HepG2 (cell line): ENCODE results near the gene FLVCR1. TPM values are rescaled to one million over a fixed set of nuclear protein-coding genes. Genes with fewer than 3 reads are reported as not detected.
"Not testable (repeated sequence)": the region's sequence is repeated elsewhere in the genome, so short reads cannot be mapped to it uniquely, and the experiment has no call there.

Experiments
- ATAC-seq: fragments of 200-7000 bp; cut with Tn5 transposase; 3 replicates; pipeline ENCODE4 v1.9.1; 2020; ENCODE audit warnings: mild to moderate bottlenecking, moderate library complexity
- BruUV-seq: library from RNA; stranded (reverse); fragments of 400-500 nt; replicated peaks from 2 replicates; lab custom pipeline; 2021; lab: Mats Ljungman, UMichigan
- CTCF ChIA-PET: fragments of 300-600 bp; formaldehyde crosslinking; extraction: SDS; loops from one replicate; lab custom pipeline; 2021; ENCODE audit warnings: low total read pairs, inconsistent platforms, low intra/inter-chr PET ratio; lab: Yijun Ruan, JAX
- POLR2A ChIA-PET: fragments of 350-600 bp; sonication (Branson Sonifier 250); formaldehyde crosslinking; loops from one replicate; lab custom pipeline; 2020; ENCODE audit warnings: antibody characterized with exemption, inconsistent platforms; lab: Yijun Ruan, JAX
- DNase-seq: peaks from one replicate; pipeline ENCODE4 v3.0.0-alpha.2; 2015; ENCODE audit warnings: low spot score
- FAIRE-seq: peaks from 3 replicates; lab custom pipeline; 2011; peaks lifted over from hg19 to GRCh38; lab: Jason Lieb, UNC
- H2AFZ ChIP-seq: one replicate; pipeline ENCODE4 v1.6.1; 2011; ENCODE audit warnings: low read length, inconsistent platforms
- H3K27ac ChIP-seq: fragments of 300-600 bp; 3 replicates; pipeline ENCODE4 v1.8.0; 2011; ENCODE audit warnings: mixed run types, mild to moderate bottlenecking, mixed read lengths, low read length, inconsistent platforms; ENCODE audit not compliant: insufficient read depth; ENCODE audit errors: extremely low read length
- H3K27me3 ChIP-seq, 2 experiments: fragments of 200-600 bp in 1 of 2; 2 replicates in 1 of 2; 3 replicates in 1 of 2; pipeline versions ENCODE4 v1.6.0 to v1.8.0; 2011; ENCODE audit warnings: low read length in 2 of 2, mild to moderate bottlenecking in 2 of 2, moderate library complexity in 2 of 2, inconsistent platforms in 1 of 2; ENCODE audit not compliant: insufficient read depth in 2 of 2, control insufficient read depth in 1 of 2
- H3K36me3 ChIP-seq, 2 experiments: fragments of 200-600 bp in 1 of 2; replicated peaks in 1 of 2; 2 replicates in 1 of 2; 3 replicates in 1 of 2; pipeline versions ENCODE4 v1.5.1 to v1.8.0; 2011; ENCODE audit warnings: low read length in 2 of 2, inconsistent platforms in 1 of 2; ENCODE audit not compliant: insufficient read depth in 2 of 2, control insufficient read depth in 1 of 2
- H3K4me1 ChIP-seq: 2 replicates; pipeline ENCODE4 v1.5.1; 2012; ENCODE audit warnings: low read length, inconsistent platforms; ENCODE audit not compliant: insufficient read depth
- H3K4me2 ChIP-seq: 2 replicates; pipeline ENCODE4 v1.6.0; 2011; ENCODE audit warnings: low read depth, low read length, inconsistent platforms
- H3K4me3 ChIP-seq, 3 experiments: fragments of 200-600 bp in 1 of 3; sonication (generic), shearing (Covaris generic) in 1 of 3; replicated peaks in 1 of 3; 2 replicates each; pipeline ENCODE4 v1.5.1; 2011 to 2016; ENCODE audit warnings: low read length in 3 of 3, inconsistent platforms in 2 of 3, low read depth in 2 of 3, mild to moderate bottlenecking in 2 of 3, control low read depth in 1 of 3, mixed read lengths in 1 of 3; ENCODE audit not compliant: insufficient read depth in 1 of 3
- H3K79me2 ChIP-seq: one replicate; pipeline ENCODE4 v1.6.1; 2011; ENCODE audit warnings: low read length, inconsistent platforms; ENCODE audit not compliant: insufficient read depth
- H3K9ac ChIP-seq: 2 replicates; pipeline ENCODE4 v1.6.0; 2011; ENCODE audit warnings: mild to moderate bottlenecking, low read depth, low read length, inconsistent platforms; ENCODE audit not compliant: insufficient read depth
- H3K9me3 ChIP-seq: 2 replicates; pipeline ENCODE4 v1.5.1; 2012; ENCODE audit warnings: mild to moderate bottlenecking, low read length
- H4K20me1 ChIP-seq: 2 replicates; pipeline ENCODE4 v1.6.0; 2011; ENCODE audit warnings: inconsistent platforms, mild to moderate bottlenecking, low read length, moderate library complexity; ENCODE audit not compliant: insufficient read depth
- ARID5B ChIP-seq: IDR thresholded peaks from 2 replicates; pipeline ENCODE4 v1.4.0; 2020; ENCODE audit warnings: mild to moderate bottlenecking, missing genetic modification reagents
- ATF2 ChIP-seq: sonication (generic); formaldehyde crosslinking; IDR thresholded peaks from 2 replicates; pipeline ENCODE4 v1.4.0; 2020; ENCODE audit warnings: missing genetic modification reagents
- ATF7 ChIP-seq, 2 experiments: fragments of 450-650 bp in 1 of 2; sonication (generic) in 1 of 2; formaldehyde crosslinking in 1 of 2; IDR thresholded peaks; 2 replicates each; pipeline versions ENCODE4 v1.4.0 to v1.6.1; 2016 to 2020; ENCODE audit warnings: antibody characterized with exemption in 1 of 2, mild to moderate bottlenecking in 1 of 2, missing genetic modification reagents in 1 of 2
- CREB1 ChIP-seq, 2 experiments: fragments of 450-650 bp in 1 of 2; IDR thresholded peaks; 2 replicates each; pipeline ENCODE4 v1.6.1; 2016 to 2017; ENCODE audit warnings: control low read depth in 1 of 2, mild to moderate bottlenecking in 1 of 2, missing compliant biosample characterization in 1 of 2, missing genetic modification characterization in 1 of 2
- HNF4A ChIP-seq: sonication (generic); formaldehyde crosslinking; IDR thresholded peaks from 2 replicates; pipeline ENCODE4 v1.4.0; 2020; ENCODE audit warnings: missing genetic modification reagents
- HNF4G ChIP-seq, 2 experiments: sonication (generic) in 1 of 2; formaldehyde crosslinking in 1 of 2; IDR thresholded peaks; 2 replicates each; pipeline versions ENCODE4 v1.4.0 to v1.6.1; 2011 to 2020; ENCODE audit warnings: borderline replicate concordance in 2 of 2, low read depth in 2 of 2, mild to moderate bottlenecking in 2 of 2, low read length in 1 of 2, missing genetic modification reagents in 1 of 2, moderate library complexity in 1 of 2
- TBX2 ChIP-seq: sonication (generic); formaldehyde crosslinking; IDR thresholded peaks from 2 replicates; pipeline ENCODE4 v1.5.0; 2020; ENCODE audit warnings: missing genetic modification reagents, mild to moderate bottlenecking, borderline replicate concordance
- TCF7 ChIP-seq: sonication (generic); IDR thresholded peaks from 2 replicates; pipeline ENCODE4 v1.6.1; 2016; ENCODE audit warnings: antibody characterized with exemption, low read depth
- ZBTB21 ChIP-seq: sonication (generic); formaldehyde crosslinking; IDR thresholded peaks from 2 replicates; pipeline ENCODE4 v1.4.0; 2020; ENCODE audit warnings: missing genetic modification reagents
- ZFY ChIP-seq: sonication (generic); formaldehyde crosslinking; IDR thresholded peaks from 2 replicates; pipeline ENCODE4 v1.4.0; 2020; ENCODE audit warnings: missing genetic modification reagents
- WGBS: methylation state at CpG from one replicate; pipeline ENCODE4 v1.1.6; 2017; ENCODE audit warnings: low lambda C conversion rate; 5-methylcytosine and 5-hydroxymethylcytosine counted together
- in situ Hi-C: cut with HindIII; loops from 2 replicates; pipeline ENCODE4 v1.10.0; 2017; ENCODE audit warnings: low pct_unique_long_range_greater_than_20kb; ENCODE audit not compliant: extremely low pct_ligation_motif_present
- intact Hi-C: fragments of 100-400 bp; cut with micrococcal nuclease; formaldehyde crosslinking; loops from one replicate; pipeline ENCODE4 v1.10.0; 2022; ENCODE audit not compliant: unreplicated experiment
- polyA plus RNA-seq, 8 experiments: library from polyadenylated mRNA; depleted of rRNA in 3 of 8; stranded (reverse) in 7 of 8; unstranded in 1 of 8; fragments of >200 nt; fragmentation: Illumina TruSeq in 4 of 8; extraction: Trizol in 4 of 8; gene quantifications; 2 replicates each; pipeline versions ENCODE4 v1.2.1 to v1.2.3, GENCODE V29; 2011 to 2016; ENCODE audit warnings: low read depth in 4 of 8, missing spikeins in 1 of 8, mixed read lengths in 1 of 8; ENCODE audit not compliant: insufficient read depth in 1 of 8
- total RNA-seq, 5 experiments: library from RNA; depleted of rRNA; stranded (reverse); fragments of >200 nt; fragmentation: Illumina TruSeq; extraction: Trizol; gene quantifications; 2 replicates each; pipeline ENCODE4 v1.2.3, GENCODE V29; 2016; ENCODE audit warnings: low read depth in 1 of 5

The FLVCR1 gene
- total and polyA plus RNA-seq, 2 of the 13 experiments (the other 11 are each of a cell fraction or from before 2014, with no cell fraction given) = 14.8 to 39.8 TPM

GRCh38 chr1:212833211-212834207, 24.6 kb upstream of the FLVCR1 start:
- H2AFZ ChIP-seq; H4K20me1 ChIP-seq; H3K9me3 ChIP-seq; H3K27me3 ChIP-seq; H3K79me2 ChIP-seq; CTCF ChIA-PET; DNase-seq; BruUV-seq; in situ Hi-C loops; H3K36me3 ChIP-seq; intact Hi-C loops; FAIRE-seq; TF ChIP-seq ATF7 (CRISPR knock-in tag; IDR thresholded peaks at IDR 0.05); CREB1 (CRISPR knock-in tag; IDR thresholded peaks at IDR 0.05); HNF4G (CRISPR knock-in tag; IDR thresholded peaks at IDR 0.05; ENCODE audit: borderline replicate concordance, low read depth): not testable (repeated sequence)
- 24% methylated on average over 8 of the region's 8 CpGs for WGBS
- H3K9ac ChIP-seq = peak overlapping the region; percentile 29; the same call in 1 of the 2 replicates
- peak overlapping the region; percentile 55 for H3K27ac ChIP-seq
- peak; percentile 66 for ATAC-seq
- peak overlapping the region; percentile 51 for H3K4me2 ChIP-seq
- TF ChIP-seq ATF7 (IDR thresholded peaks at IDR 0.05) (0 out of 2 replicates have a peak, but pooled peaks have one; percentile 11), HNF4A (CRISPR knock-in tag) (peak; percentile 39; the same call in 1 of the 2 replicates), TBX2 (CRISPR knock-in tag) (peak; percentile 27; the same call in 1 of the 2 replicates), TCF7 (peak; percentile 17; the same call in 1 of the 2 replicates), ATF2 (CRISPR knock-in tag) (peak; percentile 29; the same call in 1 of the 2 replicates), CREB1 (IDR thresholded peaks at IDR 0.05) (peak; percentile 26; the same call in 1 of the 2 replicates), ZFY (CRISPR knock-in tag) (peak; percentile 33), ARID5B (peak; percentile 7; the same call in 1 of the 2 replicates), ZBTB21 (CRISPR knock-in tag) (0 out of 2 replicates have a peak, but pooled peaks have one; percentile 27), HNF4G (IDR thresholded peaks at IDR 0.05; ENCODE audit: borderline replicate concordance, low read depth, low read length) (peak; percentile 28; the same call in 1 of the 2 replicates)
- peak overlapping the region in 1 of 3 experiments; percentile 32; a peak in 1 of 6 replicates for H3K4me3 ChIP-seq
- POLR2A ChIA-PET = interaction anchor here (1.1 to 2.3 kb wide), 5 partner anchors 16 to 225 kb away, joined by 4 to 12 read pairs (median 10); partner anchors contain the start of genes FLVCR1, NSL1 and TATDN3
- peaks cover 38% of the 10 kb centered on the region for H3K4me1 ChIP-seq
